ENCODE results near the gene RPS4Y1.
"Not testable (repeated sequence)": the region's sequence is repeated elsewhere in the genome, so short reads cannot be mapped to it uniquely, and the experiment has no call there.

The RPS4Y1 gene

DNA sequence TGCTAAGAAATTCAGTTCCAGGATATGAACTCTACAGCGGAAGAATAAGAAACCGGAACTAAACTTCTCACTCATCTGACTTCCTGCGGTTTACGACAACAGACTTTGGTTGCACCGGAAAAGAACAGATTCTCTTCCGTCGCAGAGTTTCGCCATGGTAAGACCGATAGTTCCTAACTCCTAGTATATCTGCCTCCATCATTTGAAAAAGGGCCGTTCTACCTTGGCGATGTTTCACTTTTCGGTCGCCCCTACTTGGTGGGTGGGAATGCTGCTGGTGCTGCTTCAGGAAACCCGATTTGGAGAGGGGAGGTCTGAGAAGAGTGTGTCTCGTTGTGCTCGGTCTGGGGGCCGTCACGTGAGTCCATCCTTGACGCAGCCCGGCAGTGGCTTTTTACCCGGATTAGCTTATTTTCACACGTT lies at the start of gene RPS4Y1:
Gene RPS4Y1, plus strand, starts transcription at position 132 of the 423 bp plus-strand sequence. Its CDS starts 23 bp downstream, at position 155.
- no peak for FAIRE-seq

DNA sequence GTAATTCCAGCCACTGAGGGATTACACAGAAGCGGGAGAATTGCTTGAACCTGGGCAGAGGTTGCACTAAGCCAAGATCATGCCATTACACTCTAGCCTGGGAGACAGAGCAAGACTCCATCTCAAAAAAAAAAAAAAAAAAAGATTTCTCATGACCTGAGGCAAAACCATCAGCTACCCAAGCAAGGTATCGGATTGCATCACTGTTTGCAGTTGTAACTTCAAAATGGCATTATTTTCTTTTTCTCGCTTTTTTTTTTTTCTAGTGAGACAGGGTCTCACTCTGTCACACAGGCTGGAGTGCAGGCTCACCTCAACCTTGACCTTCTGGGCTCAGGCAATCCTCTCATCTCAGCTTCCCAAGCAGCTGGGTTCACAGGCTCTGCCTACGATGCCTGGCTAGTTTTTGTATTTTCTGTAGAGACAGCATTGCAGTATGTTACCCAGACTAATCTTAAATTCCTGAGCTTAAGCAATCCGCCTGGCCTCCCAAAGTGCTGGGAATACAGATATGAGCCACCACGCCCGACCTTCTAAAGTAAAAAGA lies 44.4 kb upstream of the RPS4Y1 start:
- no peak for FAIRE-seq

DNA sequence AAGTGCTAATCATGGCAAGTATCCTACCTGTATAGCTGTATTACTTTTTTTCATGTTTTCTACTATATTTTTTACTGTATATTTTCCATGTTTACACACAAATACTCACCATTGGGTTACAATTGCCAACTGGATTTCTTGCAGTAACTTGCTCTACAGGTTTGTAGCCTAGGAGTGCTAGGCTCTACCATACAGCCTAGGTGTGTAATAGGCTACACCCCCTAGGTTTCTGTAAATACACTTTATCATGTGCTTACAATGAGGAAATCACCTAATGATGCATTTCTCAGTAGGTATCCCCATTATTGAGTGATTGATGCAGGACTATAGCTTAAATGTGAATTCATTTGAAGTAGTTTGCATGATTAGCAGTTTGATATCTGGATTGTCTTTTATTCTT lies 43.4 kb upstream of the RPS4Y1 start:
- FAIRE-seq: no peak

DNA sequence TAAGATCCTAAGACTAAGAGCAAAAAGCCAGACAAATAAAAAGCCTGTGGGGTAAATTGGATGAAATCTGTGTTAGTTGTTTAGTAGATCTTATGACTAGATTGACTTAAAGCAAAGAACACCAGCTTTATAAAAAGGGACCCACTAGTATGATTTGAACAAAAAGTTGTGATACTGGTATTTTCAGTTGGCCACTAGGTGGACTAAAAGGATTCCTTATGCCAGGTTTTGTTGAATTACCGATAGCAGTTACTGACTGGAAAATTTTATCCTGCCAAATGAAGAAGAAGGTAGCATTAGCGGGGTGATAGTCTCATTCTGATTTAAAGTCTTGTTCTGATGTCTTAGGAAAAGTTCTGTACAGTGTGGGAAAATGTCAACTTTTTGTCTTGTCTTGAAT lies 41.2 kb upstream of the RPS4Y1 start:
- FAIRE-seq: no peak

DNA sequence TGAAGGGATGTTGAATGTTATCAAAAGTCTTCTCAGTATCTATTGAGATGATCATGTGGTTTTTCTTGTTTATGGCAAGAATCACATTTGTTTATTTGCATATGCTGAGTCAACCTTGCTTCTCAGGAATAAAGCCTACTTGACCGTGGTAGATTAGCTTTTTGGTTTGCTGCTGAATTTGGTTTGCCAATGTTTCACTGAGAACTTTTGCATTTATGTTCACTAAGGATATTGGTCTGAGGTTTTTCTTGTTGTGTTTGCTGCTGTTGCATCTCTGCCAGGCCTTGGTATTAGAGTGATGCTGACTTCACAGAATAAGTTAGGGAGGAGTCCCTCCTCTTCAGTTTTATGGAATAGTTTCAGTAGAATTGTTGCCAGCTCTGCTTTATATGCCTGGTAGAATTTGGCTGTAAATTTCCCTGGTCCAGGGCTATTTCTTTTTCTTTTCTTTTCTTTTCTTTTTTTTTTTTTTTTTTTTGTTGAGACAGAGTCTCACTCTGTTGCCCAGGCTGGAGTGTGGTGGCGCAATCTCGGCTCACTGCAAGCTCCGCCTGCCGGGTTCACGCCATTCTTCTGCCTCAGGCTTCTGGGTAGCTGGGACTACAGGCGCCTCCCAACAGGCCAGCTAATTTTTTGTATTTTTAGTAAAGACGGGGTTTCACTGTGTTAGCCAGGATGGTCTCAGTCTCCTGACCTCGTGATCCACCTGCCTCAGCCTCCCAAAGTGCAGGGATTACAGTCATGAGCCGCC lies 24.1 kb upstream of the RPS4Y1 start:
- not testable (repeated sequence) for FAIRE-seq

DNA sequence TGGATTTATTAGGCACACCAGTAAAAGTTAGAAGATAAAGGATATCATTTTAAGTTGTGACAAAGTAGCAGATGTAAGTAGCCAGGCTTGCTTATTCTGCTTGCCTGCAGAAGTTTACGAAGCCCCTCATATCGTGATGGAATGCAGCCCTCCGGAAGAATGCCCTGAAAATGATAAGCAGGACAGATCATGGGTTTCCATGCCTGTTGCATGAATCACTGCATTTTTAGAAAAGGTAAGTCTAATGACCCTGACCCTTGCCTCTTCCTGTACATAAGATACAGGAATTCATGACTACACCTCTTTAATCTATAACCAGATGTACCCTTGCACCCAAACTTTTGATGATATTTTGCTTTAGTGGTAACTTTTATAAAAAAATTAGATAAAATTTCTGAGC lies 16.9 kb upstream of the RPS4Y1 start:
- FAIRE-seq: no peak

DNA sequence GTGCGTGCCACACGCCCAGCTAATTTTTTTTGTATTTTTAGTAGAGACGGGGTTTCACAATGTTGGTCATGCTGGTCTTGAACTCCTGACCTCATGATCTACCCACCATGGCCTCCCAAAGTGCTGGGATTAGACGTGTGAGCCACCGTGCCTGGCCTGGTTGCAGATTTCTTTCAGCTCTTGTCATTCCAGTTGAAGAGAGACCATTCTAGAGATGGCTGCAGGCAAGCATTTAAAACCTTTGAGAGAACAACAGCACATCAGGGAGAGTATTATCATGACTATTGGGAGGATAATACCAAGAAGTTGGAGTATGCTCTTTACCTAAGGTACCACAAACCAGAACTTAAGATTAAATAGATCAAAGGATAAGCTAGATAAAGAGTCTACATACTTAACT lies 12.9 kb upstream of the RPS4Y1 start:
- no peak for FAIRE-seq

DNA sequence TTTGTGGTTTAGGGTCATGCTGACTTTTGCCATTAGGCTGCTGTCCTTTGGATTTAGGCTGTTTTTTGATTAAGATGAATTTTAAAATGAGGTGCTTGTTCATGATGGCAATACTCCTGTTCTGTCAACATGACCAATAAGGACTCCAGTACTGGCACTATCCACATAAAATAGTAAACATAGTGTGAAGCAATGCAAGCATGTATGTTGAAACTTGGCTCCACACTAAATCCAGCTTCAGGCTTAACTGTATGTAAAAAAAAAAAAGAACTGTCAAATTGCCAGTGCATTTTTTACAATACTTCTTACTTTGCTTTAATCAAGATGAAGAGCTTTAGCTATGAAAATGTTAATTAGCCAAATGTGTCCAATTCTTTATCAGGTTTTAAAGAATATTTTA lies 6.2 kb upstream of the RPS4Y1 start:
- FAIRE-seq: no peak

DNA sequence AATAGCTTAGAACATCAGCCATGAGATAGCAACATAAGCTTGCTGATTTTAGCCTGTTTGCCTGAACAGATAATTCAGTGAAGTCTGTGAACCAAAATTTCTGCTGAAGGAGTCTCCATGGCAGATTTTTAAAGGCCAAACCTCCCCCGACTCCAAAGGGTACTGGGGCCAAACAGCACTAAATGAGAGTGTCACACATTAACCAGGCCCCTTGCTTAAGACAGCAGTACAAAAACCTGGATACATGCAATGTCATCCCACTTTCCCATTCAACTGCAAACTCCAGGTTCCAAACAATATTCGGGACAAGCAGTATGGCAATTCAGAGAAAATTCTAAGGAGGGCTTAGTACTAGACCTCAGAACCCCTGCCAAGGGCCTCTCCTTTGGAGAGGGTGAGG lies 4.3 kb upstream of the RPS4Y1 start:
- no peak for FAIRE-seq

DNA sequence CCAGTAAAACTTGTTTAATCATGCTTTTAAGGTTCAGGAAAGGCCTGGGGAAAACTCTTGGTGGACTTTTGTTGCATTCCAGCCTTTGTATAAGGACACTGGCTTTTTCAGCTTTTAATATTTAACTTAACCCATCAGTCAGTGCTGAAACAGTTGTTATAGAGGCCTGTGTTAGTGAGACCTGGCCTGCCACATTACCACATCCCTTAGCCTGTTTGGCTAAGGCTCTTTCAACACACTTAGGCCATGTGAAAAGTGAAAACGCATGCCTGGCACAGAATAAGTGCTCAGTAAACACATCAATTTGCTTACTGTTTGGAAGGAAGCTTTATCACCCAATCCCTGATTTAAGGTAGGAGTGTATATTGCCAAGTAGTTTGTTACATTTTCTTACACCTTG lies 3.5 kb upstream of the RPS4Y1 start:
- FAIRE-seq: no peak

DNA sequence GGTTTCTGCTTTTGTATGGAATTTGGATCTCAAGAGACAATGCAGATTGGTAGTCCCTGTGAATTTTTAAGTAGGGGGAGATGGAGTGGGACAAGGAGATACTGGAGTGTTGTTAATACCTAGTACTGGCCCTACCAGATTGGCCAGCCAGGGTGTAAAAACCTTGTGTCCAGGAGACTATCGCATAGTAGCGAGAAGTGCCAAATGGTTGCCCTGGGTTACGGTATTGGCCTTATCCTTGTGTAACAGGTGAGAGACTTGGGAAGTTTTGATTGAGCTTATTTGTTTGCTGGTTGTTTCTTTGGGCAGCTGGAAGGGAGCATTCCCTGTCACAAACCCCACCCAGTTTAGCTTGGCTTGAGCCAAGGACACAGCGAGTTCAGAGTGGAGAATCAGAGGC lies 5.4 kb downstream of the RPS4Y1 start:
- no peak for FAIRE-seq

DNA sequence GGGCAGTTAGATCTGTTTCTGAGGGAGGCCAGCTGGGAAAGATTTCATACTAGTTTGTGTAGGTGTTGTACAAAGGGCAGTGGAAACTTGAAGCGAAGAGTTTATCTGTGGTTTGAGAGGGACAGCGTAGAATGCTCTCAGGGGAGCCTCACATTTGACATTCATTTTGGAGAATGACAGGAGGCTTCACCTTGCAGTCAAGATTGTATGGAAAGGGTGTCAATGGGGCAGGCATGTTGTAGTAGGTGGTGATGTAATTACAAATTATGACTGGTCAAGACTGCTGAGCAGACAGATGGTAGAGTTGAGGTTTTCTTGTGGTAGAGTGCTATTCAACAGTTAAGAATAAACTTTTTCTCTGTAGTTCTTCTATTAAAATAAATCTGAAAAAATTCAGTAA lies 7.0 kb downstream of the RPS4Y1 start:
- FAIRE-seq: no peak

DNA sequence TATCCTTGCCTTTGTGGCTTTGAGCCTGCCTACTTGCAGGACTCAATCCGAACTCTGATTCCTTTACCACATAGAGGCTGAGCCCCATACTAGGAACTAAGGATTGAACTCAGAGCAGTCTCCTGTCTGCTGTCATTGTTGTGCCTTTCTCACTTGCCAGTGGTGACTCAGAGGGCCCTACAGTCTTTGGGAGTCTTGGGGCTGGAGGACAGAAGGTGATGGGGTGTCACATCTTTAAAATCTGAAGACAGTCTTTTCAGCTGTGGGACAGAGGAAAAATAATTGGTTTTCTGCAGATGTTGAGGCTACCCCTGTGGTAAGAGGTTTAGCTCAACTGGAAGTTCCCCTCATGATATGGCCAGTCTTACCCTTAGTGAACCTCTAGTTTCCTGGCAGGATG lies 8.0 kb downstream of the RPS4Y1 start:
- FAIRE-seq: no peak

DNA sequence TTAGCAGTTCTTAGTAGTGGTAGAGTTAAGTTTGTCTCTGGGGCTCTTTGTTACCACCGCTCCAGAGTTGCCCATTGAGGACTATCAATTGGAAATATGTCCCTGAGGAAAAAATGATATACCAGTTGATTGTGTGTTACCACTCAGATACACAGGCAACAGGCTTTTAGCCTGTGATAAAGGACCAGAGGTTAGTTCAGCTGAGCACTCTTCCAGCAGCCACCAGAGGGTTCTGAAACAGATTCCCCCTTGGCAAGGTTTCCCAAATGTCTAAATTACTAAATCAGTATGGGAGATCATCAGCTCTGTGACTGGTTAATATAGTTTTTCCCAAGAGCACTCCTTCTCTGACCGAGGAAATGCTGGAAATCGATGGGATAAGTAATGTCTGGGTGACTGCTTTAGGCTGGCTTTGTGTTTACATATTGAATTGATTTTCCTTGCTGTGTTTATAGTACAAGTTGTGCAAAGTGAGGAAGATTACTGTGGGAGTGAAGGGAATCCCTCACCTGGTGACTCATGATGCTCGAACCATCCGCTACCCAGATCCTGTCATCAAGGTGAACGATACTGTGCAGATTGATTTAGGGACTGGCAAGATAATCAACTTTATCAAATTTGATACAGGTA lies 12.9 kb downstream of the RPS4Y1 start:
- no peak for FAIRE-seq

DNA sequence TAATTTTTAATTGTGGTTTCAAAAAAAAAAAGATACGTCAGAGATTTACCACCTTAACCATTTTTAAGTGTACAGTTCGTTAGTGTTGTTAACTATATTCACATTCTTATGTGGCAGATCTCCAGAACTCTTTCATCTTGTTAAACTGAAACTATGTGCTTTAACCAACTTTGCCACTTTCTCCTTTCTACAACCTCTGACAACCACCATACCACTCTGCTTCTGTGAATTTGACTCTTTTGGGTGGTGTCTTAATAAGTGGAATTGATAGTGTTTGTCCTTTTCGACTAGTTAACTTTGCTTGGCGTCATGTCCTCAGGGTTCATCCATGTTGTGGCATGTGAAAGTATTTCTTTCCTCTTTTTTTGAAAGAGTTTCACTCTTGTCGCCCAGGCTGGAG lies 15.7 kb downstream of the RPS4Y1 start:
- FAIRE-seq: no peak

DNA sequence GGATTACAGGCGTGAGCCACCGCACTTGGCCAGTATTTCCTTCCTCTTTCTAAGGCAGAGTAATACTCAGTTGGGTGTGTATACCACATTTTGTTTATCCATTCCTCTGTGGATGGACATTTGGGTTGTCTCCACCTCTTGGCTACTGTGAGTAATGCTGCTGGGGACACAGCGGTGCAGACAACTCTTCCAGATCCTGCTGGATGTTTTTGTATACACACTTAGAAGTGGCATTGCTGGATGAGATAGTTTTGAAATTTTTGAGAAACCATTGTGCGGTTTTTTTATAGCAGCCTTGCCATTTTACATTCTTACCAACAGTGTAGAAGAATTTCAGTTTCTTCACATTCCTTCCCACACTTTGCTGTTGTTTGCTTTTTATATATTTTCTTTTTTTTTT lies 16.3 kb downstream of the RPS4Y1 start:
- FAIRE-seq: no peak

DNA sequence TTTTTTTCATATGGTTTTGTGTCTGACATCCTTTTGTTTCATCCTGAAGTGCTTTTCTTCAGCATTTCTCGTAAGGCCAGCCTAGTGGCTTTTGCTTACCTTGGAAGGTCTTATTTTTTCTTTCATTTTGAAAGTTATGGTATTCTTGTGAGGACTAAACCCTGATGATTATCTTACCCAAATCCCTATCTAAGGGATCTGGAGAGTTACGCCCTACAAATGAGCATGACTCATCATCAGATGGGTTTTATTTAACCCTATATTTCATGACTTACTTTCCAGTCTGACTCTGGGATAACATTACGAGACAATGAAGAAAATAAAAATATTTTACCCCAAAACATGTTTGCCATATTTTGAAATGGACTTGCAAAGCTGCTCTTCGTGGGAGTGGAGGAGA lies 18.4 kb downstream of the RPS4Y1 start:
- FAIRE-seq: no peak

DNA sequence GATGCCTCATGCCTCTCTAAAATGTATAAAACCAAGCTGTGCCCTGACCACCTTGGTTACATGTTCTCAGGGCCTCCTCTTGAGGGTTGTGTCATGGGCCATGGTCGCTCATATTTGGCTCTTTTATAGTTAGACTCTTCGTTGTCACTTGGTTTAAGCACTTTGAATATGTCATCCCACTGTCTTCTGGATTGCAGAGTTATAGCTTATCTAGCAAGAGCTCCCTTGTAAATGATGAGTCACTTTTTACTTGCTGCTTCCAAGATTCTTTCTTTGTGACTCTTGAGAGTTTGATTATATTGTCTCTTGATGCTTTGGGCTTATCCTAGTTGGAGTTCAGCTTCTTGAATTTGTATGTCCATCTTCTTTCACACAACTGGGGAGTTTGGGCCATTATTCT lies 19.1 kb downstream of the RPS4Y1 start:
- no peak for FAIRE-seq

DNA sequence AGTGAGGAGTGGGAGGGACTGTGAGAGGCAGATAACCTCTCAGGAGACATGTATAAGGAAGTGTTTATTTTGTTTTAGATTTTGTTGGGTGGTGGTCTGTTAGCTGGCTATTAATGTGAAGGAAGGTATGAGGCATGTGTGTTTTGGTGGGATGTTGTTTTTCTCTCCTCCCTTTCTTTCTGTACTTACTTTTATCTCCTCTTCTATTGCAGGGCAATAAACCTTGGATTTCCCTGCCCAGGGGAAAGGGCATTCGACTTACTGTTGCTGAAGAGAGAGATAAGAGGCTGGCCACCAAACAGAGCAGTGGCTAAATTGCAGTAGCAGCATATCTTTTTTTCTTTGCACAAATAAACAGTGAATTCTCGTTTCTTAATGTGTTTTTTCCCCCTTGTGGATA lies 25.2 kb downstream of the RPS4Y1 start:
- FAIRE-seq: no peak

DNA sequence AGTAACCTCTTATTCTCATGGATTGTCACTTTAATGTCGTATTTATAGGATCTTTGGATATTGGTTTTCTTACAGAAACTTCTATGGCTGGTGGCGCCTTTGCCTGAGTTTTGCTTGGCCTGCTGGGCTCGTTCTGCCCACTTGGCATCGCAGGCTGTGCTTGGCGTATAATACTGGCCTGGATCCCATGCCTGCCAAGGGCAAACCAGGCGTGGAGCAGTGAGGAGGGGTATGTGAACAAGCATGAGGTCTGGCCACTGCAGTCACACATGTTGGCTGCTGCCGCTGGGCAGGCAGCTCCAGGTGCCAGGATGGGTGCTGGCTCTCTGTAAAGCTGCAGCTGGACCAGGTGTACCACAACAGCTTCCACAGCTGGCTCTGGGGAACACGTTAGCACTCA lies 26.1 kb downstream of the RPS4Y1 start:
- FAIRE-seq: no peak

DNA sequence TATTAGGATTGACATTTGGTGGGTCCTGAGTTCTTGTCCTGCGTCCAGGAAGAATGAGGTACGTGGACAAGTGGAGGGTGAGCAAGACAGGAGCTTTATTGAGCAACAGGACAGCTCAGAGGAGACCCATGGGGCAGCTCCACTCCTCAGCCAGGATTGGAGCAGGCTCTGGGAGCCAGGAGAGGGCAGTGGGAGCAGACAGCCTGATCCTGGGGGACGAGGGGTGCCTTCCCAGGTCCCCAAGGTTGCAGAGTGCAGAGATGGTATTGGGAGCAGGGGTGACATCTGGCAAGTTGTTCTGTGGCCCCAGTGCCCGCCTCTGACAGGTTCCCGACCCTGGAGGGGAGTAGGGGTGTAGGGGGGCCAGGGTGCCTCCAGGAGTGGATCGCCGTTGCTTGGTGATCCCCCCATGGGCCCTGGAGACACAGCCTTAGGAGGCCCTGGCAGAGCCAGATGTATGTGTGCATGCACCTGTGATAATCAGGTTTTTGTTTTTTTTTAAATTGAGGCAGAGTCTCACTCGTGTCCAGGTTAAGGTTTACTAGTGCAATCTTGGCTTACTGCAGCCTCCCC lies 26.7 kb downstream of the RPS4Y1 start:
- no peak for FAIRE-seq

DNA sequence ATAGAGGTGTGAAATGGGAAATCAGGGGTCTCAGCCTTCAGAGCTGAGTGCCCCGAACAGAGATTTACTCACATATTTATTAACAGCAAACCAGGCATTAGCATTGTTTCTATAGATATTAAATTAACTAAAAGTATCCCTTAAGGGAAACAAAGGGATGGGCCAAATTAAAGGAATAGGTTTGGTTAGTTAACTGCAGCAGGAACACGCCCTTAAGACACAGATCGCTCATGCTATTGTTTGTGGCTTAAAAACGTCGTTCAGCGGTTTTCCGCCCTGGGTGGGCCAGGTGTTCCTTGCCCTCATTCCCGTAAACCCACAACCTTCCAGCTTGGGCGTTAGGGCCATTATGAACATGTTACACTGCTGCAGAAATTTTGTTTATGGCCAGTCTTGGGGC lies 30.8 kb downstream of the RPS4Y1 start:
- not testable (repeated sequence) for FAIRE-seq

DNA sequence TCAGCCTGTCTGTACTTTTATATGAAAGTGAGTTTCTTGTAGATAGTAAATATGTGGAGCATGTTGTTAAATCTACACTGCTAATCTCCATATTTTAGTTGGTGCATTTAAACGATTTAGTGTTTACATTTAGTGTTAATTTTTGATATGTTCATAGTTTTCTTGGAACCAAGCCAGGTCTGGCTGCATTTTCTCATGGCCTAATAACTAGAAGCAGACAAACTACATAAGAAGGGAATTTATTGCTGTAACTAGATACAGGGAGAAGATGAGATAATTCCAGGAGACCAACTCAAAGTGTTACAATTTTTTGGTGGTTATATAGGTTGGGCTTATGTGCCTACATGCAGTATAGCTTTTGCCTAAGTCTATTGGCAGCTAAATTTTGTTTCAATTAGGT lies 32.8 kb downstream of the RPS4Y1 start:
- FAIRE-seq: no peak

DNA sequence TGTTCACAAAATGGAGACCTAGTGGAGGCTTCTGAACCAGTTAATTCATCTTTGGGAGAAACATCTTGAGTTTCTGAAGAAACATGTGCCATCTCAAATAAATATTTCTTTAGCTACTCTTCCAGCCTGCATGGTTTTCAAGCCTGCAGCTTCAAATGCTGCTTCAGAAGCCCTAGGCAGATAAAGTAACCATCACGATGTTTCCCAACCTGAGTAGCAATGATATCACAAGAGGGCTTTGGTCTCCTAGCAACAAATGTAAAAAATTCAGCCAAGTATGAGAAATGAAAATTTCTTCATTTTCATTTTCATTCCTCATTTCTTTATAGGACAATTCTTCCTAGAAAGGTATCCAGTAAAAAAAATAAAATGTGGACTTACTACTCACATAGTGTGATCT lies 42.2 kb downstream of the RPS4Y1 start:
- no peak for FAIRE-seq
